DOHH2 (cell line): ENCODE data around the gene DPYSL5.

Experiments used
- H3F3A ChIP-seq: fragments of 200-600 bp; sonication (generic), shearing (Covaris generic); 2 replicates; pipeline ENCODE4 v1.6.0; 2016; ENCODE audit warnings: antibody characterized with exemption, mild to moderate bottlenecking; ENCODE audit not compliant: control insufficient read depth, insufficient read depth
- H3K27ac ChIP-seq: fragments of 200-600 bp; sonication (generic); 2 replicates; pipeline ENCODE4 v1.5.1; 2014; ENCODE audit warnings: low read depth, mild to moderate bottlenecking, low read length, moderate library complexity
- H3K27me3 ChIP-seq: fragments of 200-600 bp; sonication (generic); 2 replicates; pipeline ENCODE4 v1.6.1; 2014; ENCODE audit warnings: mild to moderate bottlenecking, low read length, mixed read lengths; ENCODE audit not compliant: control insufficient read depth
- H3K36me3 ChIP-seq: fragments of 200-600 bp; sonication (generic); 2 replicates; pipeline ENCODE4 v1.6.1; 2014; ENCODE audit warnings: mild to moderate bottlenecking, low read length, moderate library complexity, mixed read lengths; ENCODE audit not compliant: control insufficient read depth
- H3K4me1 ChIP-seq: fragments of 200-600 bp; sonication (generic); 2 replicates; pipeline ENCODE4 v1.6.1; 2014; ENCODE audit warnings: mild to moderate bottlenecking, low read length, mixed read lengths; ENCODE audit not compliant: control insufficient read depth
- H3K4me2 ChIP-seq: fragments of 200-600 bp; sonication (generic); 2 replicates; pipeline ENCODE4 v1.6.0; 2014; ENCODE audit warnings: mild to moderate bottlenecking, low read length, moderate library complexity
- H3K4me3 ChIP-seq: fragments of 200-600 bp; sonication (generic); 2 replicates; pipeline ENCODE4 v1.5.1; 2014; ENCODE audit warnings: mild to moderate bottlenecking, low read length, mixed read lengths
- H3K79me2 ChIP-seq: fragments of 200-600 bp; sonication (generic); 2 replicates; pipeline ENCODE4 v1.6.1; 2014; ENCODE audit warnings: mild to moderate bottlenecking, low read length, mixed read lengths; ENCODE audit not compliant: control insufficient read depth
- H3K9me2 ChIP-seq: fragments of 200-600 bp; sonication (generic); replicated peaks from 2 replicates; pipeline ENCODE4 v1.6.1; 2014; ENCODE audit warnings: mild to moderate bottlenecking, low read length, mixed read lengths; ENCODE audit not compliant: control insufficient read depth
- H3K9me3 ChIP-seq: fragments of 200-600 bp; sonication (generic); 2 replicates; pipeline ENCODE4 v1.6.1; 2014; ENCODE audit warnings: antibody characterized with exemption, low read length, mixed read lengths; ENCODE audit not compliant: control insufficient read depth, insufficient read depth
- H4K20me1 ChIP-seq: fragments of 200-600 bp; sonication (generic); 2 replicates; pipeline ENCODE4 v1.6.0; 2014; ENCODE audit warnings: low read depth, mild to moderate bottlenecking, antibody characterized with exemption, low read length, moderate library complexity; ENCODE audit not compliant: control insufficient read depth, insufficient read depth
- EZH2phosphoT487 ChIP-seq: fragments of 200-600 bp; sonication (generic); IDR thresholded peaks from 2 replicates; pipeline ENCODE4 v1.6.1; 2017; ENCODE audit warnings: borderline replicate concordance, mild to moderate bottlenecking, antibody characterized with exemption, low read length, moderate library complexity, mixed read lengths
- TF ChIP-seq, protein P1 (sequence below): fragments of 200-600 bp; sonication (generic); IDR thresholded peaks from one replicate; pipeline ENCODE4 v1.5.1; 2014; ENCODE audit warnings: antibody characterized with exemption, mild to moderate bottlenecking, low read depth, low read length; ENCODE audit not compliant: poor library complexity, severe bottlenecking

The DPYSL5 gene

DNA sequence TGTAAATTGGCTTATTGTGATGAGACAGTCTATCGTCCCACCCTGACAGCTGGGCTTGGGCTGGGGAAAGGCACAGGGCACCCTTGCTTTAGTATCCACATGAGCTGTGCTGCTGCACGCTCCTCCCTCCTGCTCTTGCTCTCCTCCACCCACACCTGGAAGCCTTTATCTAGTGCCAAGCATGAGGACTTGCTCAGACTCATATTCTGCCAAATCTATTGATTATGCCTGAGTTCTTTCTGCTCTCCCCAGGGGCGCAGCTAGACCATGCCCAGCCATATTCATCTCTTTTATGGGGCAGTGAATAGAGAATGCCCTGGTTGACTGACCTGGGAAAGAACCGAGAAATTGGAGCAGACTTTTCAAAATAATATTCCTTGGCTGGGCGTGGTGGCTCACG lies 29.0 kb upstream of the DPYSL5 start:
- Histone ChIP-seq H3K36me3 (no peaks in the 10 kb centered on the region), H3K9me2 (no peaks in the 10 kb centered on the region), H3K27ac (no peak overlapping the region), H3K4me1 (no peaks in the 10 kb centered on the region), H3K79me2 (no peaks in the 10 kb centered on the region), H4K20me1 (no peaks in the 10 kb centered on the region), H3K27me3 (no peaks in the 10 kb centered on the region), H3K4me2 (no peak overlapping the region), H3F3A (no peaks in the 10 kb centered on the region), H3K9me3 (no peaks in the 10 kb centered on the region), H3K4me3 (no peak overlapping the region)
- no peak for TF ChIP-seq EZH2phosphoT487
- TF ChIP-seq, protein P1, sequence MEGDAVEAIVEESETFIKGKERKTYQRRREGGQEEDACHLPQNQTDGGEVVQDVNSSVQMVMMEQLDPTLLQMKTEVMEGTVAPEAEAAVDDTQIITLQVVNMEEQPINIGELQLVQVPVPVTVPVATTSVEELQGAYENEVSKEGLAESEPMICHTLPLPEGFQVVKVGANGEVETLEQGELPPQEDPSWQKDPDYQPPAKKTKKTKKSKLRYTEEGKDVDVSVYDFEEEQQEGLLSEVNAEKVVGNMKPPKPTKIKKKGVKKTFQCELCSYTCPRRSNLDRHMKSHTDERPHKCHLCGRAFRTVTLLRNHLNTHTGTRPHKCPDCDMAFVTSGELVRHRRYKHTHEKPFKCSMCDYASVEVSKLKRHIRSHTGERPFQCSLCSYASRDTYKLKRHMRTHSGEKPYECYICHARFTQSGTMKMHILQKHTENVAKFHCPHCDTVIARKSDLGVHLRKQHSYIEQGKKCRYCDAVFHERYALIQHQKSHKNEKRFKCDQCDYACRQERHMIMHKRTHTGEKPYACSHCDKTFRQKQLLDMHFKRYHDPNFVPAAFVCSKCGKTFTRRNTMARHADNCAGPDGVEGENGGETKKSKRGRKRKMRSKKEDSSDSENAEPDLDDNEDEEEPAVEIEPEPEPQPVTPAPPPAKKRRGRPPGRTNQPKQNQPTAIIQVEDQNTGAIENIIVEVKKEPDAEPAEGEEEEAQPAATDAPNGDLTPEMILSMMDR, result no peak

GRCh38 chr2:26820932-26821331 lies 27.0 kb upstream of the DPYSL5 start:
- H3K36me3 ChIP-seq, result no peaks in the 10 kb centered on the region
- no peaks in the 10 kb centered on the region for H3K9me3 ChIP-seq
- H3K79me2 ChIP-seq, result no peaks in the 10 kb centered on the region
- TF ChIP-seq, protein P1, result no peak
- TF ChIP-seq EZH2phosphoT487, result no peak
- H3F3A ChIP-seq, result no peaks in the 10 kb centered on the region
- H3K4me1 ChIP-seq, result no peaks in the 10 kb centered on the region
- H3K4me2 ChIP-seq, result no peak overlapping the region
- H3K27ac ChIP-seq, result no peak overlapping the region
- no peak overlapping the region for H3K4me3 ChIP-seq
- H4K20me1 ChIP-seq, result no peaks in the 10 kb centered on the region
- 0 out of 2 replicates have a peak, but pooled peaks cover 2% of the 10 kb centered on the region for H3K27me3 ChIP-seq
- no peaks in the 10 kb centered on the region for H3K9me2 ChIP-seq

GRCh38 chr2:26822877-26823276 lies 25.1 kb upstream of the DPYSL5 start:
- no peaks in the 10 kb centered on the region for H3F3A ChIP-seq
- no peak overlapping the region for H3K27ac ChIP-seq
- no peaks in the 10 kb centered on the region for H3K79me2 ChIP-seq
- H3K36me3 ChIP-seq, result no peaks in the 10 kb centered on the region
- no peaks in the 10 kb centered on the region for H3K9me3 ChIP-seq
- H4K20me1 ChIP-seq, result no peaks in the 10 kb centered on the region
- H3K4me1 ChIP-seq, result no peaks in the 10 kb centered on the region
- no peaks in the 10 kb centered on the region for H3K9me2 ChIP-seq
- 0 out of 2 replicates have a peak, but pooled peaks cover 2% of the 10 kb centered on the region for H3K27me3 ChIP-seq
- TF ChIP-seq, protein P1, result no peak
- no peak for TF ChIP-seq EZH2phosphoT487
- no peak overlapping the region for H3K4me2 ChIP-seq
- no peak overlapping the region for H3K4me3 ChIP-seq
